NCI-H128 (cell line): ENCODE results near the gene AGXT2.
A peak's percentile ranks its signal among the peaks of the same experiment; 100 is the strongest.
"Not testable (repeated sequence)": the region's sequence is repeated elsewhere in the genome, so short reads cannot be mapped to it uniquely, and the experiment has no call there.

Experiments
- DNase-seq: peaks from one replicate; lab custom pipeline; 2025; ENCODE audit not compliant: unreplicated experiment; lab: John Stamatoyannopoulos, UW

Gene AGXT2

GRCh38 chr5:35015063-35015462 is 32.7 kb downstream of the AGXT2 start:
- DNase-seq, result no peak

GRCh38 chr5:35012796-35013195 is 35.0 kb downstream of the AGXT2 start:
- no peak for DNase-seq

- no peak for DNase-seq
Measured at GRCh38 chr5:35012365-35012764, 35.4 kb downstream of the AGXT2 start.

- no peak for DNase-seq
Measured at GRCh38 chr5:35010676-35011075, 37.1 kb downstream of the AGXT2 start.

- no peak for DNase-seq
Measured at GRCh38 chr5:35009657-35010056, 38.1 kb downstream of the AGXT2 start.

GRCh38 chr5:35009019-35009418 is 38.7 kb downstream of the AGXT2 start:
- no peak for DNase-seq

- DNase-seq, result no peak
Measured at GRCh38 chr5:35004771-35005170, 43.0 kb downstream of the AGXT2 start.

GRCh38 chr5:35004200-35004599 is 43.5 kb downstream of the AGXT2 start:
- DNase-seq, result no peak

GRCh38 chr5:35003018-35003957 is 44.5 kb downstream of the AGXT2 start:
- DNase-seq, result peak; percentile 74

GRCh38 chr5:35002459-35002858 is 45.3 kb downstream of the AGXT2 start:
- no peak for DNase-seq

GRCh38 chr5:35001842-35002241 is 45.9 kb downstream of the AGXT2 start:
- no peak for DNase-seq

GRCh38 chr5:34998058-34998789 is 49.5 kb downstream of the AGXT2 start:
- no peak for DNase-seq

GRCh38 chr5:34996261-34996660 is 51.5 kb downstream of the AGXT2 start:
- DNase-seq, result no peak

- no peak for DNase-seq
Measured at GRCh38 chr5:34993951-34994350, 53.8 kb downstream of the AGXT2 start.

GRCh38 chr5:34991486-34992238 is 56.1 kb downstream of the AGXT2 start:
- DNase-seq, result no peak

- no peak for DNase-seq
Measured at GRCh38 chr5:34986965-34987364, 60.8 kb downstream of the AGXT2 start.

- DNase-seq, result no peak
Measured at GRCh38 chr5:34982823-34983222, 64.9 kb downstream of the AGXT2 start.

- DNase-seq, result no peak
Measured at GRCh38 chr5:34978681-34979080, 69.1 kb downstream of the AGXT2 start.

- DNase-seq, result no peak
Measured at GRCh38 chr5:34977934-34978613, 69.7 kb downstream of the AGXT2 start.

- DNase-seq, result no peak
Measured at GRCh38 chr5:34976347-34976746, 71.4 kb downstream of the AGXT2 start.

GRCh38 chr5:34971655-34972054 is 76.1 kb downstream of the AGXT2 start:
- DNase-seq, result not testable (repeated sequence)
